ENCODE data around the gene ATRNL1. TPM values are rescaled to one million over a fixed set of nuclear protein-coding genes. Genes with fewer than 3 reads are reported as not detected.

ATRNL1 gene
- total and polyA plus RNA-seq, 2 experiments from 2014 or later = 4.8 to 29.7 TPM

- TF ChIP-seq ZNF462 (CRISPR knock-in tag; IDR thresholded peaks at IDR 0.05) (no peak), CREB1 (CRISPR knock-in tag; IDR thresholded peaks at IDR 0.05; ENCODE audit: low read depth) (no peak), ETS1 (IDR thresholded peaks at IDR 0.05) (no peak), EZH2 (IDR thresholded peaks at IDR 0.05; ENCODE audit: low read depth, unreplicated experiment) (no peak), CTCF (conservative IDR thresholded peaks at IDR 0.05; ENCODE audit: low read depth in 2 of 2) (no peak)
Observed at GRCh38 chr10:115654961-115655360, 561.8 kb downstream of the ATRNL1 start (continued).

GRCh38 chr10:115657161-115657860 lies 564.1 kb downstream of the ATRNL1 start:
- ATAC-seq (no peak), DNase-seq (ENCODE audit: low spot score) (no peak)
- no peaks in the 10 kb centered on the region for H3K9me3 Mint-ChIP-seq
- Histone ChIP-seq H3K4me1 (ENCODE audit: insufficient read depth) (no peaks in the 10 kb centered on the region), H2AFZ (no peak overlapping the region), H3K36me3 (ENCODE audit: insufficient read depth) (no peaks in the 10 kb centered on the region), H3K9me2 (ENCODE audit: insufficient read depth) (no peaks in the 10 kb centered on the region), H4K20me1 (replicated peaks; ENCODE audit: insufficient read depth) (no peaks in the 10 kb centered on the region), H3F3A (replicated peaks; ENCODE audit: low read depth) (no peaks in the 10 kb centered on the region), H3K27me3 (ENCODE audit: insufficient read depth) (no peaks in the 10 kb centered on the region), H3K4me2 (no peak overlapping the region), H3K4me3 (no peak overlapping the region), H3K79me2 (replicated peaks; ENCODE audit: insufficient read depth) (no peaks in the 10 kb centered on the region), H3K27ac (ENCODE audit: low read depth) (no peak overlapping the region)
- peaks cover 2% of the 10 kb centered on the region for H3K27me3 Mint-ChIP-seq (ENCODE audit: insufficient read depth, low read depth, poor library complexity)
- H3K36me3 Mint-ChIP-seq (ENCODE audit: low read depth) = no peaks in the 10 kb centered on the region
- peaks cover 7% of the 10 kb centered on the region for H3K4me1 Mint-ChIP-seq
- H3K27ac Mint-ChIP-seq = no peak overlapping the region
- H3K4me3 Mint-ChIP-seq = no peak overlapping the region
- TF ChIP-seq ETS1 (IDR thresholded peaks at IDR 0.05) = no peak
- TF ChIP-seq POLR2AphosphoS5 (IDR thresholded peaks at IDR 0.05; ENCODE audit: low read depth) = no peak
- no peak for TF ChIP-seq EZH2 (IDR thresholded peaks at IDR 0.05; ENCODE audit: low read depth, unreplicated experiment)

Data from GM23338 (cell line).